ENCODE results near the gene LMX1B.

GRCh38 chr9:126650404-126651341, 36.9 kb downstream of the LMX1B start:
- TF ChIP-seq CTCF (IDR thresholded peaks at IDR 0.05; ENCODE audit: insufficient read depth, low read length) (no peak), REST (IDR thresholded peaks at IDR 0.05; ENCODE audit: insufficient replicate concordance, low read depth) (no peak), SPI1 (IDR thresholded peaks at IDR 0.05; ENCODE audit: borderline replicate concordance, low read depth) (no peak), POLR2AphosphoS5 (IDR thresholded peaks at IDR 0.05; ENCODE audit: low read depth) (no peak)
